ENCODE results near the gene CHST11.

The CHST11 gene

GRCh38 chr12:104456417-104456949 is at the start of gene CHST11:
TSS of gene CHST11 (plus strand) at chr12:104456948.
- DNase-seq = peak; percentile 77

GRCh38 chr12:104407438-104407837 is 49.3 kb upstream of the CHST11 start:
- no peak for DNase-seq

- no peak for DNase-seq
These were observed 48.8 kb upstream of the CHST11 start for GRCh38 chr12:104407922-104408321.

- no peak for DNase-seq
These were observed 46.4 kb upstream of the CHST11 start for GRCh38 chr12:104410326-104410725.

GRCh38 chr12:104410786-104411185 is 46.0 kb upstream of the CHST11 start:
- no peak for DNase-seq

GRCh38 chr12:104411826-104412641 is 44.7 kb upstream of the CHST11 start:
- no peak for DNase-seq

GRCh38 chr12:104412681-104413080 is 44.1 kb upstream of the CHST11 start:
- DNase-seq = no peak

GRCh38 chr12:104413330-104413729 is 43.4 kb upstream of the CHST11 start:
- DNase-seq = no peak

- DNase-seq = no peak
These were observed 42.0 kb upstream of the CHST11 start for GRCh38 chr12:104414581-104415341.

- DNase-seq = no peak
These were observed 41.3 kb upstream of the CHST11 start for GRCh38 chr12:104415342-104415980.

- DNase-seq = no peak
These were observed 40.6 kb upstream of the CHST11 start for GRCh38 chr12:104416136-104416535.

GRCh38 chr12:104416585-104416984 is 40.2 kb upstream of the CHST11 start:
- DNase-seq = no peak

- no peak for DNase-seq
These were observed 37.0 kb upstream of the CHST11 start for GRCh38 chr12:104419717-104420116.

GRCh38 chr12:104420868-104421267 is 35.9 kb upstream of the CHST11 start:
- DNase-seq = no peak

- no peak for DNase-seq
These were observed 35.4 kb upstream of the CHST11 start for GRCh38 chr12:104421343-104421742.

- DNase-seq = no peak
These were observed 34.3 kb upstream of the CHST11 start for GRCh38 chr12:104422441-104422840.

GRCh38 chr12:104423273-104423672 is 33.5 kb upstream of the CHST11 start:
- DNase-seq = no peak

- DNase-seq = no peak
These were observed 32.9 kb upstream of the CHST11 start for GRCh38 chr12:104423809-104424208.

- no peak for DNase-seq
These were observed 31.8 kb upstream of the CHST11 start for GRCh38 chr12:104424955-104425354.

GRCh38 chr12:104425614-104426013 is 31.1 kb upstream of the CHST11 start:
- no peak for DNase-seq

- DNase-seq = no peak
These were observed 29.7 kb upstream of the CHST11 start for GRCh38 chr12:104426926-104427546.

GRCh38 chr12:104427547-104427938 is 29.2 kb upstream of the CHST11 start:
- DNase-seq = no peak

GRCh38 chr12:104433061-104433460 is 23.7 kb upstream of the CHST11 start:
- no peak for DNase-seq

Data from stimulated activated CD4-positive, alpha-beta T cell treated with anti-CD3 and anti-CD28 coated beads, Interleukin-4, amount 100 ng/mL, for 24 hours (primary cell).